MV-4-11 (cell line): ENCODE measurements around the gene WDR70.
"Not testable (repeated sequence)": the region's sequence is repeated elsewhere in the genome, so short reads cannot be mapped to it uniquely, and the experiment has no call there.

Source experiments
- DNase-seq: peaks from one replicate; lab custom pipeline; 2025; lab: John Stamatoyannopoulos, UW

Gene WDR70

GRCh38 chr5:37640088-37640487 is 261.0 kb downstream of the WDR70 start:
- DNase-seq: no peak

GRCh38 chr5:37641933-37642332 is 262.8 kb downstream of the WDR70 start:
- no peak for DNase-seq

- DNase-seq: no peak
Measured at GRCh38 chr5:37645707-37646106, 266.6 kb downstream of the WDR70 start.

- DNase-seq: not testable (repeated sequence)
Measured at GRCh38 chr5:37654566-37654965, 275.4 kb downstream of the WDR70 start.

- no peak for DNase-seq
Measured at GRCh38 chr5:37657046-37657445, 277.9 kb downstream of the WDR70 start.

- DNase-seq: no peak
Measured at GRCh38 chr5:37658440-37658839, 279.3 kb downstream of the WDR70 start.

GRCh38 chr5:37660319-37660718 is 281.2 kb downstream of the WDR70 start:
- DNase-seq: no peak

- DNase-seq: no peak
Measured at GRCh38 chr5:37661227-37661920, 282.3 kb downstream of the WDR70 start.

GRCh38 chr5:37661951-37662350 is 282.8 kb downstream of the WDR70 start:
- DNase-seq: no peak

- DNase-seq: no peak
Measured at GRCh38 chr5:37662362-37662761, 283.2 kb downstream of the WDR70 start.

- no peak for DNase-seq
Measured at GRCh38 chr5:37662789-37663485, 283.8 kb downstream of the WDR70 start.

- no peak for DNase-seq
Measured at GRCh38 chr5:37663538-37663937, 284.4 kb downstream of the WDR70 start.

- DNase-seq: no peak
Measured at GRCh38 chr5:37664551-37664950, 285.4 kb downstream of the WDR70 start.

GRCh38 chr5:37665272-37665671 is 286.2 kb downstream of the WDR70 start:
- DNase-seq: no peak

GRCh38 chr5:37665889-37666288 is 286.8 kb downstream of the WDR70 start:
- DNase-seq: no peak

GRCh38 chr5:37667430-37667829 is 288.3 kb downstream of the WDR70 start:
- no peak for DNase-seq

- DNase-seq: no peak
Measured at GRCh38 chr5:37667846-37668245, 288.7 kb downstream of the WDR70 start.

- peak; percentile 46 for DNase-seq
Measured at GRCh38 chr5:37668524-37669047, 289.5 kb downstream of the WDR70 start.

- peak; percentile 92 for DNase-seq
Measured at GRCh38 chr5:37672118-37672588, 293.0 kb downstream of the WDR70 start.

GRCh38 chr5:37674361-37674760 is 295.2 kb downstream of the WDR70 start:
- not testable (repeated sequence) for DNase-seq

GRCh38 chr5:37679326-37679725 is 300.2 kb downstream of the WDR70 start:
- not testable (repeated sequence) for DNase-seq

GRCh38 chr5:37679903-37680302 is 300.8 kb downstream of the WDR70 start:
- DNase-seq: not testable (repeated sequence)

- DNase-seq: no peak
Measured at GRCh38 chr5:37683072-37683471, 304.0 kb downstream of the WDR70 start.
